WTC11 (cell line): Measurements from ENCODE around the gene MTHFD1L.

Source experiments
- CBFB ChIP-seq: sonication (generic); formaldehyde crosslinking; IDR thresholded peaks from 2 replicates; pipeline ENCODE4 v1.8.1; 2022; ENCODE audit warnings: mild to moderate bottlenecking, low read depth, missing genetic modification reagents
- GRHL2 ChIP-seq: fragments of 250-450 bp; sonication (Bioruptor Pico); IDR thresholded peaks from 2 replicates; pipeline ENCODE4 v1.8.0; 2022; ENCODE audit warnings: mild to moderate bottlenecking, moderate library complexity; ENCODE audit not compliant: insufficient replicate concordance, severe bottlenecking
- JUN ChIP-seq: sonication (generic); formaldehyde crosslinking; IDR thresholded peaks from 2 replicates; pipeline ENCODE4 v1.8.0; 2023; ENCODE audit warnings: mild to moderate bottlenecking, missing genetic modification reagents
- NR3C1 ChIP-seq: sonication (generic); formaldehyde crosslinking; conservative IDR thresholded peaks from 2 replicates; pipeline ENCODE4 v1.8.1; 2023; ENCODE audit warnings: low read depth, mild to moderate bottlenecking, missing genetic modification reagents
- TF ChIP-seq, protein P1 (sequence below): fragments of 200-600 bp; IDR thresholded peaks from 2 replicates; pipeline ENCODE4 v1.8.0; 2022; ENCODE audit warnings: antibody characterized with exemption
- TF ChIP-seq, protein P2 (sequence below): sonication (generic); formaldehyde crosslinking; IDR thresholded peaks from 2 replicates; pipeline ENCODE4 v1.8.0; 2022; ENCODE audit warnings: mild to moderate bottlenecking, missing genetic modification reagents
- TF ChIP-seq, protein P3 (sequence below): fragments of 250-450 bp; sonication (Bioruptor Pico); IDR thresholded peaks from 2 replicates; pipeline ENCODE4 v2.1.2; 2022; ENCODE audit warnings: mild to moderate bottlenecking, moderate library complexity
- TF ChIP-seq, protein P4 (sequence below): sonication (generic); formaldehyde crosslinking; IDR thresholded peaks from 2 replicates; pipeline ENCODE4 v1.8.0; 2022; ENCODE audit warnings: mild to moderate bottlenecking, missing genetic modification reagents

DNA sequence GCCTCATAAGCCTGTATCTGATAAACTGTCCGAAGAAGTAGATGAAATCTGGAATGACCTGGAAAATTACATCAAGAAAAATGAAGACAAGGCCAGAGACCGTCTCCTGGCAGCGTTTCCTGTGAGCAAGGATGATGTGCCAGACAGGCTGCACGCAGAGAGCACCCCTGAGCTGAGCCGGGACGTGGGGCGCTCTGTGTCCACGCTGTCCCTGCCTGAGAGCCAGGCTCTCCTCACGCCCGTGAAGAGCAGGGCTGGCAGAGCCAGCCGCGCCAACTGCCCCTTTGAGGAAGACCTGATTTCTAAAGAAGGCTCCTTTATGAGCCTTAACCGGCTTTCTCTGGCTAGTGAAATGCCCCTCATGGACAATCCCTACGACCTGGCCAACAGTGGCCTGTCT lies 33.9 kb upstream of the MTHFD1L start:
- TF ChIP-seq, protein P1, sequence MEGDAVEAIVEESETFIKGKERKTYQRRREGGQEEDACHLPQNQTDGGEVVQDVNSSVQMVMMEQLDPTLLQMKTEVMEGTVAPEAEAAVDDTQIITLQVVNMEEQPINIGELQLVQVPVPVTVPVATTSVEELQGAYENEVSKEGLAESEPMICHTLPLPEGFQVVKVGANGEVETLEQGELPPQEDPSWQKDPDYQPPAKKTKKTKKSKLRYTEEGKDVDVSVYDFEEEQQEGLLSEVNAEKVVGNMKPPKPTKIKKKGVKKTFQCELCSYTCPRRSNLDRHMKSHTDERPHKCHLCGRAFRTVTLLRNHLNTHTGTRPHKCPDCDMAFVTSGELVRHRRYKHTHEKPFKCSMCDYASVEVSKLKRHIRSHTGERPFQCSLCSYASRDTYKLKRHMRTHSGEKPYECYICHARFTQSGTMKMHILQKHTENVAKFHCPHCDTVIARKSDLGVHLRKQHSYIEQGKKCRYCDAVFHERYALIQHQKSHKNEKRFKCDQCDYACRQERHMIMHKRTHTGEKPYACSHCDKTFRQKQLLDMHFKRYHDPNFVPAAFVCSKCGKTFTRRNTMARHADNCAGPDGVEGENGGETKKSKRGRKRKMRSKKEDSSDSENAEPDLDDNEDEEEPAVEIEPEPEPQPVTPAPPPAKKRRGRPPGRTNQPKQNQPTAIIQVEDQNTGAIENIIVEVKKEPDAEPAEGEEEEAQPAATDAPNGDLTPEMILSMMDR, result no peak
- TF ChIP-seq GRHL2 (CRISPR knock-in tag) (no peak), CBFB (CRISPR knock-in tag) (no peak), NR3C1 (CRISPR knock-in tag) (no peak), JUN (CRISPR knock-in tag) (no peak)
- TF ChIP-seq, protein P2, sequence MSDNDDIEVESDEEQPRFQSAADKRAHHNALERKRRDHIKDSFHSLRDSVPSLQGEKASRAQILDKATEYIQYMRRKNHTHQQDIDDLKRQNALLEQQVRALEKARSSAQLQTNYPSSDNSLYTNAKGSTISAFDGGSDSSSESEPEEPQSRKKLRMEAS (CRISPR knock-in tag), result no peak
- TF ChIP-seq, protein P3, sequence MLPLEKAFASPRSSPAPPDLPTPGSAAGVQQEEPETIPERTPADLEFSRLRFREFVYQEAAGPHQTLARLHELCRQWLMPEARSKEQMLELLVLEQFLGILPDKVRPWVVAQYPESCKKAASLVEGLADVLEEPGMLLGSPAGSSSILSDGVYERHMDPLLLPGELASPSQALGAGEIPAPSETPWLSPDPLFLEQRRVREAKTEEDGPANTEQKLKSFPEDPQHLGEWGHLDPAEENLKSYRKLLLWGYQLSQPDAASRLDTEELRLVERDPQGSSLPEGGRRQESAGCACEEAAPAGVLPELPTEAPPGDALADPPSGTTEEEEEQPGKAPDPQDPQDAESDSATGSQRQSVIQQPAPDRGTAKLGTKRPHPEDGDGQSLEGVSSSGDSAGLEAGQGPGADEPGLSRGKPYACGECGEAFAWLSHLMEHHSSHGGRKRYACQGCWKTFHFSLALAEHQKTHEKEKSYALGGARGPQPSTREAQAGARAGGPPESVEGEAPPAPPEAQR (CRISPR knock-in tag), result no peak
- TF ChIP-seq, protein P4, sequence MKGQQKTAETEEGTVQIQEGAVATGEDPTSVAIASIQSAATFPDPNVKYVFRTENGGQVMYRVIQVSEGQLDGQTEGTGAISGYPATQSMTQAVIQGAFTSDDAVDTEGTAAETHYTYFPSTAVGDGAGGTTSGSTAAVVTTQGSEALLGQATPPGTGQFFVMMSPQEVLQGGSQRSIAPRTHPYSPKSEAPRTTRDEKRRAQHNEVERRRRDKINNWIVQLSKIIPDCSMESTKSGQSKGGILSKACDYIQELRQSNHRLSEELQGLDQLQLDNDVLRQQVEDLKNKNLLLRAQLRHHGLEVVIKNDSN (CRISPR knock-in tag), result no peak
